Hepatocyte (in vitro differentiated cells): ENCODE data around the gene RNF19B. TPM values are rescaled to one million over a fixed set of nuclear protein-coding genes. Genes with fewer than 3 reads are reported as not detected.

Experiments used
- DNase-seq: peaks from one replicate; pipeline ENCODE4 v3.0.0-alpha.2; 2016; ENCODE audit warnings: low spot score
- H2AFZ ChIP-seq: fragments of 200-600 bp; sonication (generic); 2 replicates; pipeline ENCODE4 v1.6.0; 2016; ENCODE audit warnings: antibody characterized with exemption, mild to moderate bottlenecking
- H3K27ac ChIP-seq: fragments of 200-600 bp; sonication (generic); 2 replicates; pipeline ENCODE4 v1.5.1; 2016; ENCODE audit warnings: mild to moderate bottlenecking
- H3K27me3 ChIP-seq: fragments of 200-600 bp; sonication (generic); 2 replicates; pipeline ENCODE4 v1.6.1; 2016
- H3K36me3 ChIP-seq: fragments of 200-600 bp; sonication (generic); replicated peaks from 2 replicates; pipeline ENCODE4 v1.5.1; 2016; ENCODE audit warnings: low read depth; ENCODE audit not compliant: insufficient read depth
- H3K4me1 ChIP-seq: fragments of 200-600 bp; sonication (generic); 2 replicates; pipeline ENCODE4 v1.5.1; 2016; ENCODE audit warnings: mild to moderate bottlenecking, moderate library complexity; ENCODE audit not compliant: insufficient read depth
- H3K4me2 ChIP-seq: fragments of 200-600 bp; sonication (generic); 2 replicates; pipeline ENCODE4 v1.6.0; 2016
- H3K4me3 ChIP-seq: fragments of 200-600 bp; sonication (generic); 2 replicates; pipeline ENCODE4 v1.5.1; 2016; ENCODE audit warnings: mild to moderate bottlenecking
- H3K79me2 ChIP-seq: fragments of 200-600 bp; sonication (generic); 2 replicates; pipeline ENCODE4 v1.6.0; 2017; ENCODE audit warnings: mild to moderate bottlenecking
- H3K9me2 ChIP-seq: fragments of 200-600 bp; sonication (generic); replicated peaks from 2 replicates; pipeline ENCODE4 v1.6.0; 2017; ENCODE audit warnings: mild to moderate bottlenecking; ENCODE audit not compliant: insufficient read depth
- H3K9me3 ChIP-seq: fragments of 200-600 bp; sonication (generic); 2 replicates; pipeline ENCODE4 v1.5.1; 2016; ENCODE audit warnings: low read depth, mild to moderate bottlenecking
- H4K20me1 ChIP-seq: fragments of 200-600 bp; sonication (generic); 2 replicates; pipeline ENCODE4 v1.6.0; 2016; ENCODE audit warnings: mild to moderate bottlenecking; ENCODE audit not compliant: insufficient read depth, poor library complexity, severe bottlenecking
- CTCF ChIP-seq: fragments of 200-600 bp; sonication (generic); IDR thresholded peaks from 2 replicates; pipeline ENCODE4 v1.5.1; 2016; ENCODE audit warnings: antibody characterized with exemption, mild to moderate bottlenecking; ENCODE audit not compliant: poor library complexity
- EZH2 ChIP-seq: fragments of 200-600 bp; sonication (generic); IDR thresholded peaks from 2 replicates; pipeline ENCODE4 v1.6.1; 2016; ENCODE audit warnings: antibody characterized with exemption, mild to moderate bottlenecking, borderline replicate concordance
- EZH2phosphoT487 ChIP-seq: fragments of 200-600 bp; sonication (generic); IDR thresholded peaks from one replicate; pipeline ENCODE4 v1.6.1; 2018; ENCODE audit warnings: antibody characterized with exemption, mild to moderate bottlenecking, low read depth, moderate library complexity; ENCODE audit not compliant: unreplicated experiment, severe bottlenecking
- WGBS: methylation state at CpG from one replicate; pipeline ENCODE4 v1.1.6; 2016; ENCODE audit warnings: low lambda C conversion rate; ENCODE audit errors: missing lambda C conversion rate; 5-methylcytosine and 5-hydroxymethylcytosine counted together
- polyA plus RNA-seq: library from polyadenylated mRNA; unstranded; fragments of >200 nt; fragmentation: Nextera tagmentation; extraction: Ambion mirVana; gene quantifications from 2 replicates; pipeline ENCODE4 v1.2.1, GENCODE V29; 2016
- total RNA-seq: library from RNA; depleted of rRNA; stranded (reverse); fragments of >200 nt; gene quantifications from 2 replicates; pipeline ENCODE4 v1.2.3, GENCODE V29; 2014

The RNF19B gene
- total and polyA plus RNA-seq, 2 experiments from 2014 or later: 15.5 to 16.1 TPM

DNA sequence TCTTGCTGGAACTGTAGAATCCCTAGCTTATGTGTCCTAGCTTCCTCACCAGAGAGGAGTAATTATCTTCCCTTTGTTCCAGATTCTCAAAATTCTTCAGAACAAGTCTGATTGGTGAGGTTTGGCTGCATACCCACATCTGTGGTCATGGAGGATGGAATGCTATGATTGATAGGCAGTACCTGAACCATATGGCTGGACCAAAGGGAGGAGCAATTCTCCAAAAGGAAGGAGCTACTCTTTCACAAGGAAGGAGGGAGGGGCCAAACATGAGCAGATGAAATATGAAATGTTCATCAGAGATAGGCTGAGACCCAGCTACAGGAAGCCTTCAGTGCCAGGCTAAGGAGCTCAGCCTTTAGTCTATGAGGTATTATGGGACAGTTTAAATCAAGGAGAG, 5.0 kb upstream of the RNF19B start:
- Histone ChIP-seq H3K4me1 (no peaks in the 10 kb centered on the region), H3K79me2 (no peaks in the 10 kb centered on the region), H4K20me1 (no peaks in the 10 kb centered on the region), H3K27ac (no peak overlapping the region), H3K4me3 (no peak overlapping the region), H2AFZ (no peak overlapping the region), H3K9me2 (no peaks in the 10 kb centered on the region), H3K36me3 (no peaks in the 10 kb centered on the region), H3K27me3 (peaks cover 11% of the 10 kb centered on the region), H3K4me2 (no peak overlapping the region), H3K9me3 (no peaks in the 10 kb centered on the region)
- TF ChIP-seq EZH2: no peak
- no peak for TF ChIP-seq EZH2phosphoT487
- no peak for TF ChIP-seq CTCF
- no peak for DNase-seq

- Histone ChIP-seq H3K4me1 (peaks cover 3% of the 10 kb centered on the region), H3K79me2 (peaks cover 9% of the 10 kb centered on the region), H3K9me3 (no peaks in the 10 kb centered on the region), H2AFZ (no peak overlapping the region), H3K9me2 (no peaks in the 10 kb centered on the region), H3K27ac (no peak overlapping the region), H3K27me3 (peaks cover 11% of the 10 kb centered on the region), H3K4me2 (no peak overlapping the region), H3K36me3 (no peaks in the 10 kb centered on the region), H3K4me3 (no peak overlapping the region), H4K20me1 (peaks cover 6% of the 10 kb centered on the region)
- 77% methylated on average over 4 of the region's 4 CpGs for WGBS
- DNase-seq: no peak
- TF ChIP-seq CTCF: no peak
- no peak for TF ChIP-seq EZH2phosphoT487
- no peak for TF ChIP-seq EZH2
Observed at GRCh38 chr1:32967888-32968568, 3.4 kb upstream of the RNF19B start.

GRCh38 chr1:32966900-32967299, 2.3 kb upstream of the RNF19B start:
- DNase-seq: no peak
- H3K27me3 ChIP-seq: peaks cover 6% of the 10 kb centered on the region
- no peak overlapping the region for H2AFZ ChIP-seq
- H3K4me3 ChIP-seq: no peak overlapping the region
- H3K36me3 ChIP-seq: no peaks in the 10 kb centered on the region
- H3K4me1 ChIP-seq: peaks cover 11% of the 10 kb centered on the region
- no peak overlapping the region for H3K4me2 ChIP-seq
- no peak overlapping the region for H3K27ac ChIP-seq
- no peaks in the 10 kb centered on the region for H3K9me3 ChIP-seq
- H3K9me2 ChIP-seq: no peaks in the 10 kb centered on the region
- H3K79me2 ChIP-seq: peaks cover 20% of the 10 kb centered on the region
- TF ChIP-seq CTCF (no peak), EZH2 (no peak), EZH2phosphoT487 (no peak)
- H4K20me1 ChIP-seq: peaks cover 17% of the 10 kb centered on the region
- WGBS: 95% methylated on average over 2 of the region's 2 CpGs
